GM13976 (cell line): ENCODE measurements around the gene TECR.
A peak's percentile ranks its signal among the peaks of the same experiment; 100 is the strongest.

ENCODE experiments used
- DNase-seq: peaks from one replicate; pipeline ENCODE4 v3.0.0; 2012; ENCODE audit warnings: low spot score
- in situ Hi-C: fragments of 300-500 bp; cut with MboI; formaldehyde crosslinking; loops from one replicate; pipeline ENCODE4 v1.12.0; 2022; ENCODE audit warnings: low sequenced_read_pairs, mixed read lengths, inconsistent platforms; ENCODE audit not compliant: unreplicated experiment
- TF ChIP-seq, protein P1 (sequence below): IDR thresholded peaks from 2 replicates; pipeline ENCODE4 v1.5.1; 2012; ENCODE audit warnings: borderline replicate concordance, mild to moderate bottlenecking; ENCODE audit not compliant: insufficient read depth; ENCODE audit errors: extremely low read depth, missing control alignments, control extremely low read depth

Gene TECR

DNA sequence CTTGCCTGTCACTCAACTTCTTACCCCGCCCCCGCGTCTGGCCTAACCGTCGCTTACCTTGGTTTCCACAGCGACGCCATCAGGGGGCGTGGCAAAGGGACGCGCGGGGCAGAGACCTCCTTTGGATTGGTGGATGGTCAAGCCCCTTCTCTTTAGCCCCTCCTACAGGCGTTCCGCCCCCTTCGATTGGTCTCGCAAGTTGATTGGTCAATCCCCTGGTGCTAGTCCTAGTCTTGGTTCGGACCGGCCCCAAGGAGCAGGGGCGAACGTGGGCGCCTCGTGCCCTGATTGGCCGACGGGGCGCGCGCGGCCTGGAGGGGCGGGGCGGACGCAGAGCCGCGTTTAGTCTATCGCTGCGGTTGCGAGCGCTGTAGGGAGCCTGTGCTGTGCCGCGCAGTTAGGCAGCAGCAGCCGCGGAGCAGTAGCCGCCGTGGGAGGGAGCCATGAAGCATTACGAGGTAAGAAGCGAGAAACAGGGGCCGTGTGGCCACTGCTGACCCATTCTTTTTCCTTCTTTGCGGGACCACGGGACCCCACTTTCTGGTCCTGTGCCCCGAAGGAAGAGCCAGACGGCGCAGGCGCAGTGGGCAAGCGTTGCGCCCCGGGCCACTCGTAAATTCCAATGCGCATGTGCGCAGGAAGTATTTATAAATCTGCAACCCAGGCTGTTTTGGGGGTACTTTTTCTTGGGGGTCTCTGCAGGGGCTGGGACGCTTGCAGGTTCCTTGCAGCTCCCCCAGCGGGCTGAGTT is at the start of gene TECR:
TSS of gene TECR (plus strand) at position 341 of the 751 bp plus-strand sequence. CDS start at position 444, 103 bp downstream.
- TF ChIP-seq, protein P1, sequence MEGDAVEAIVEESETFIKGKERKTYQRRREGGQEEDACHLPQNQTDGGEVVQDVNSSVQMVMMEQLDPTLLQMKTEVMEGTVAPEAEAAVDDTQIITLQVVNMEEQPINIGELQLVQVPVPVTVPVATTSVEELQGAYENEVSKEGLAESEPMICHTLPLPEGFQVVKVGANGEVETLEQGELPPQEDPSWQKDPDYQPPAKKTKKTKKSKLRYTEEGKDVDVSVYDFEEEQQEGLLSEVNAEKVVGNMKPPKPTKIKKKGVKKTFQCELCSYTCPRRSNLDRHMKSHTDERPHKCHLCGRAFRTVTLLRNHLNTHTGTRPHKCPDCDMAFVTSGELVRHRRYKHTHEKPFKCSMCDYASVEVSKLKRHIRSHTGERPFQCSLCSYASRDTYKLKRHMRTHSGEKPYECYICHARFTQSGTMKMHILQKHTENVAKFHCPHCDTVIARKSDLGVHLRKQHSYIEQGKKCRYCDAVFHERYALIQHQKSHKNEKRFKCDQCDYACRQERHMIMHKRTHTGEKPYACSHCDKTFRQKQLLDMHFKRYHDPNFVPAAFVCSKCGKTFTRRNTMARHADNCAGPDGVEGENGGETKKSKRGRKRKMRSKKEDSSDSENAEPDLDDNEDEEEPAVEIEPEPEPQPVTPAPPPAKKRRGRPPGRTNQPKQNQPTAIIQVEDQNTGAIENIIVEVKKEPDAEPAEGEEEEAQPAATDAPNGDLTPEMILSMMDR, result no peak
- DNase-seq, result peak; percentile 98
- in situ Hi-C loops, result no loop called here

DNA sequence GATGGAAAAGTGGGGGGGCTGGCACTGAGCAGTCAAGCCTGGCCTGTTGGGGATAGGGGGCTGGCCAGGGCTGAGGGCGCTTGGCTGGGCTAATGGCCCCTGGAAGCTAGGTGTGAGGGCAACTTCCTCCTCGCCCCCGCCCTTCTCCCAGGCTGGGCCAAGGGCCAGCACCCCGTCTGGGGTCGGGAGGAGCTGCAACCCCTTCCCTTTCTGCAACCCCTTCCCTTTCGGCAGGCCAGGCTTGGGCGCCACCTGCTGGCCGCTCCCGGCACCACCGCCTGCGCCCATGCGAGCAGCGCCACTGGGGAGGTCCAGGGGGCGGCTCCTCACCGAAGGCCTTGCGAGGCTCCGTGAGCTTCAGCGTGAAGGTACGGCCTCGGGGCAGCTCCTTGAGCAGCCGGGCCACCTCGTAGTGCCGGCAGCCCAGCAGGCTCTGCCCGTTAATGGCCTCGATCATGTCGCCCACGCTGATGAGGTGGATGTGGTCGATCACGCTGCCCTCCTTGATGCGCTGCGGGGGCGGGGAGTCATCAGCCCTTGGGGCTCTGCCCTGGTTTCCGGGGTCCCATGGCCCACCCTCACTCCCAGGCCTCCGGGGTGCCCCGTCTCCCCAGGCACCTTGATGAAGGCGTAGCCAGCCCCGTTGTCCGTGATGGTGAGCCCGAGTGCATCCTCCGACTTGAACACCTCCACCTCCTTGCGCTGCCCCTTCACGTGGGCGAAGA is 49.3 kb upstream of the TECR start:
- TF ChIP-seq, protein P1, result peak; percentile 100
- peak; percentile 92 for DNase-seq
- in situ Hi-C loops, result loop anchor here (25.0 kb wide), 1 partner anchor 293 kb away; no protein-coding TSS in a partner anchor

- TF ChIP-seq, protein P1, result no peak
- peak; percentile 39 for DNase-seq
- in situ Hi-C loops, result loop anchor here (25.0 kb wide), 1 partner anchor 293 kb away; no protein-coding TSS in a partner anchor
Measured at GRCh38 chr19:14480700-14481079, 48.7 kb upstream of the TECR start.

DNA sequence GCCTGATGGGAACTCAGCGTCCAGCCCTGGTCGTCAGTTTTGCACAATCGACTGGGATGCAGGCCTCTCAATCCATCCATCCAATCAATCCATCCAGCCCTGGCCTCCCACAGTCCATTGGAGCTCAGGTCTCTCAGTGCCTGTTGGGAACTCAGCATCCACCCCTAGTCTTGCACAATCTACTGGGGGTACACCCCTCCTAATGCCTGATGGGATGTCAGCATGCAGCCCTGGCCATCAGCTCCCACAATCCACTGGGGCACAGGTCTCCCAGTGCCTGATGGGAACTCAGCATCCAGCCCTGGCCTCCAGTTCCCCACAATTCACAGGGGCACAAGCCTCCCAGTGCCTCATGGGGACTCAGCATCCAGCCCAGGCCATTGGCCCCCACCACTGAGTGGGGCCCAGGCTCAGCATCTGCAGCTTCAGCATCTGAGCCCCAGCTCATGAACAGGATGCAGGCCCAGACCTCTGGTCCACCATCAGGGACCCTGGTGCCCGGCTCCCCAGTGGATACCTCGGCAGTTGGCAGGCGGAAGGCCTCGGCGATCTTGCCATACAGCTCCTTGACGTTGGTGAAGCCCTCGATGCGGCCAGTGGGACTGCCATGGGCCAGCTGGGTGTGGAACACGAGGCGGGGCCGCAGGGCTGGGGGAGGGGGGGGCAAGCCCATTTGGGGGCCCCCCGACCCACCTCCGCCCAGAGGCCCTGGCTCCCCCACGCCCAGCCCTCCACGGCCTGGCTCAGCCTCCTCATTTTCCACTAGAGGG is 47.0 kb upstream of the TECR start:
- TF ChIP-seq, protein P1, result no peak
- DNase-seq, result no peak
- in situ Hi-C loops, result loop anchor here (25.0 kb wide), 1 partner anchor 295 kb away; no protein-coding TSS in a partner anchor

- TF ChIP-seq, protein P1, result no peak
- in situ Hi-C loops, result loop anchor here (25.0 kb wide), 1 partner anchor 300 kb away; no protein-coding TSS in a partner anchor
- no peak for DNase-seq
Measured at GRCh38 chr19:14487370-14488125, 41.8 kb upstream of the TECR start.
